B cell (primary cell): Measurements from ENCODE around the gene ITSN2. TPM values are rescaled to one million over a fixed set of nuclear protein-coding genes. Genes with fewer than 3 reads are reported as not detected.

Experiments
- ATAC-seq: fragments of 200-7000 bp; cut with Tn5 transposase; one replicate; pipeline ENCODE4 v1.10.0; 2021; ENCODE audit warnings: low read depth, mild to moderate bottlenecking, moderate number of reproducible peaks, moderate library complexity
- CTCF ChIA-PET: fragments of 350-600 bp; sonication (Branson Sonifier 250); formaldehyde crosslinking; loops from one replicate; lab custom pipeline; 2021; ENCODE audit warnings: antibody characterized with exemption, inconsistent platforms; lab: Charles Lee
- POLR2A ChIA-PET: fragments of 350-600 bp; sonication (Branson Sonifier 250); formaldehyde crosslinking; loops from one replicate; lab custom pipeline; 2021; ENCODE audit warnings: antibody characterized with exemption; lab: Charles Lee
- DNase-seq: peaks from one replicate; pipeline ENCODE4 v3.0.0; 2013
- H2AFZ ChIP-seq: 2 replicates; pipeline ENCODE4 v1.6.1; 2012; ENCODE audit warnings: mild to moderate bottlenecking, low read depth, low read length; ENCODE audit not compliant: insufficient read depth, poor library complexity, severe bottlenecking
- H3K27ac ChIP-seq, 2 donors: 1 replicate in 1 of 2; 2 replicates in 1 of 2; pipeline ENCODE4 v1.5.1; 2012 to 2013; ENCODE audit warnings: low read length in 2 of 2, mild to moderate bottlenecking in 2 of 2, moderate library complexity in 1 of 2
- H3K27me3 ChIP-seq, 4 experiments: fragments of 200-600 bp in 1 of 4; sonication (generic) in 1 of 4; replicated peaks in 1 of 4; 1 replicate in 2 of 4; 2 replicates in 2 of 4; pipeline versions ENCODE4 v1.6.1 to v1.7.0; 2013 to 2016; ENCODE audit warnings: low read length in 3 of 4, mild to moderate bottlenecking in 2 of 4, mixed read lengths in 1 of 4, moderate library complexity in 1 of 4; ENCODE audit not compliant: insufficient read depth in 4 of 4, control insufficient read depth in 3 of 4; ENCODE audit errors: control extremely low read depth in 1 of 4
- H3K36me3 ChIP-seq, 2 experiments: replicated peaks in 1 of 2; 1 replicate in 1 of 2; 2 replicates in 1 of 2; pipeline versions ENCODE4 v1.6.1 to v1.7.1; 2013; ENCODE audit warnings: low read length in 1 of 2; ENCODE audit not compliant: insufficient read depth in 2 of 2, control insufficient read depth in 1 of 2; ENCODE audit errors: control extremely low read depth in 1 of 2, extremely low read depth in 1 of 2
- H3K4me1 ChIP-seq, 2 donors: fragments of 200-600 bp in 1 of 2; sonication (generic) in 1 of 2; 1 replicate in 1 of 2; 2 replicates in 1 of 2; pipeline versions ENCODE4 v1.5.1 to v1.6.1; 2013 to 2017; ENCODE audit warnings: low read length in 2 of 2; ENCODE audit not compliant: control insufficient read depth in 2 of 2, insufficient read depth in 2 of 2
- H3K4me2 ChIP-seq: replicated peaks from 2 replicates; pipeline ENCODE3; 2012; ENCODE audit warnings: mild to moderate bottlenecking, low read depth, low read length; ENCODE audit not compliant: poor library complexity, severe bottlenecking
- H3K4me3 ChIP-seq, 5 experiments: fragments of 200-600 bp in 1 of 5; sonication (generic) in 1 of 5; 1 replicate in 3 of 5; 2 replicates in 2 of 5; pipeline versions ENCODE4 v1.5.1 to v1.7.0; 2011 to 2016; ENCODE audit warnings: low read length in 4 of 5, mild to moderate bottlenecking in 4 of 5, low read depth in 2 of 5, control low read depth in 1 of 5, moderate library complexity in 1 of 5; ENCODE audit not compliant: insufficient read depth in 1 of 5; ENCODE audit errors: control extremely low read depth in 1 of 5, extremely low read depth in 1 of 5
- H3K79me2 ChIP-seq: fragments of 200-600 bp; sonication (generic); one replicate; pipeline ENCODE4 v1.6.0; 2016; ENCODE audit warnings: low read length; ENCODE audit not compliant: control insufficient read depth, insufficient read depth
- H3K9ac ChIP-seq: fragments of 200-600 bp; sonication (generic); 2 replicates; pipeline ENCODE4 v1.6.1; 2017; ENCODE audit warnings: mild to moderate bottlenecking, low read length, moderate library complexity
- H3K9me3 ChIP-seq, 3 donors: one replicate each; pipeline versions ENCODE4 v1.6.1 to v1.7.1; 2013; ENCODE audit warnings: low read length in 2 of 3; ENCODE audit not compliant: control insufficient read depth in 2 of 3, insufficient read depth in 1 of 3; ENCODE audit errors: control extremely low read depth in 1 of 3
- H4K20me1 ChIP-seq: 2 replicates; pipeline ENCODE4 v1.6.0; 2012; ENCODE audit warnings: mild to moderate bottlenecking, low read length; ENCODE audit not compliant: insufficient read depth, control insufficient read depth, poor library complexity, severe bottlenecking
- H3K27ac Mint-ChIP-seq: one replicate; pipeline ENCODE4 v1.8.0; 2021; ENCODE audit warnings: mixed read lengths
- H3K27me3 Mint-ChIP-seq: one replicate; pipeline ENCODE4 v1.8.0; 2021; ENCODE audit warnings: mixed read lengths
- H3K4me1 Mint-ChIP-seq: one replicate; pipeline ENCODE4 v1.8.0; 2021; ENCODE audit warnings: mixed read lengths
- H3K4me3 Mint-ChIP-seq: one replicate; pipeline ENCODE4 v1.8.0; 2021; ENCODE audit warnings: mixed read lengths
- H3K9me3 Mint-ChIP-seq: one replicate; pipeline ENCODE4 v1.8.0; 2022; ENCODE audit warnings: mixed read lengths; ENCODE audit not compliant: insufficient read depth
- CTCF ChIP-seq: fragments of 200-600 bp; IDR thresholded peaks from one replicate; pipeline ENCODE4 v1.8.0; 2022; ENCODE audit warnings: antibody characterized with exemption, mild to moderate bottlenecking
- EZH2 ChIP-seq: IDR thresholded peaks from 2 replicates; pipeline ENCODE4 v1.6.1; 2012; ENCODE audit warnings: borderline replicate concordance, low read depth, mild to moderate bottlenecking, moderate library complexity, low read length; ENCODE audit not compliant: insufficient read depth, poor library complexity, severe bottlenecking
- WGBS: methylation state at CpG from one replicate; pipeline ENCODE4 v1.1.5; 2013; ENCODE audit warnings: missing lambda C conversion rate; ENCODE audit not compliant: insufficient coverage; 5-methylcytosine and 5-hydroxymethylcytosine counted together
- intact Hi-C: fragments of 100-400 bp; cut with micrococcal nuclease; formaldehyde crosslinking; loops from one replicate; pipeline ENCODE4 v1.10.0; 2022
- polyA plus RNA-seq: library from polyadenylated mRNA; depleted of rRNA; stranded (reverse); fragments of >200 nt; gene quantifications from 2 replicates; pipeline ENCODE4 v1.2.3, GENCODE V29; 2012
- total RNA-seq, 2 donors: library from RNA; stranded (reverse); fragments of 120-200 nt in 1 of 2; gene quantifications; 1 replicate in 1 of 2; 2 replicates in 1 of 2; pipeline versions ENCODE4 v1.2.3 to v1.2.4, GENCODE V29; 2013 to 2022

Gene ITSN2
- total and polyA plus RNA-seq, 2 donors (not counting 1 experiment from before 2014, with no cell fraction given), result 107 to 200 TPM

GRCh38 chr2:24353973-24354372 lies 6.4 kb downstream of the ITSN2 start:
- Mint-ChIP-seq H3K27ac (peak overlapping the region; percentile 83), H3K4me1 (peaks cover 83% of the 10 kb centered on the region), H3K4me3 (peak overlapping the region; percentile 71), H3K9me3 (peaks cover 3% of the 10 kb centered on the region), H3K27me3 (no peaks in the 10 kb centered on the region)
- ATAC-seq (no peak), DNase-seq (no peak)
- Histone ChIP-seq H3K9ac (peak overlapping the region; percentile 21), H3K4me2 (peak overlapping the region; percentile 58), H3K4me3 (peak overlapping the region in 1 of 5 experiments; percentile 36), H3K27ac (peak overlapping the region; percentile 44 to 74), H4K20me1 (peaks cover 28% of the 10 kb centered on the region), H2AFZ (no peak overlapping the region), H3K9me3 (no peaks in the 10 kb centered on the region), H3K79me2 (peaks cover 100% of the 10 kb centered on the region), H3K36me3 (no peaks in the 10 kb centered on the region), H3K4me1 (peaks cover 78 to 87% of the 10 kb centered on the region in 2 donors), H3K27me3 (no peaks in the 10 kb centered on the region)
- intact Hi-C loops, result loop anchor here (5.0 kb wide), 1 partner anchor 37 kb away; no protein-coding TSS in a partner anchor
- ChIA-PET POLR2A (no interaction called here), CTCF (interaction anchor here (0.6 to 1.4 kb wide), 3 partner anchors 9 to 31 kb away, joined by 3 to 4 read pairs (median 3); no protein-coding TSS in a partner anchor)
- no peak for TF ChIP-seq CTCF
- TF ChIP-seq EZH2, result no peak
- WGBS, result no CpG with 5 or more reads among the region's 1 CpG

DNA sequence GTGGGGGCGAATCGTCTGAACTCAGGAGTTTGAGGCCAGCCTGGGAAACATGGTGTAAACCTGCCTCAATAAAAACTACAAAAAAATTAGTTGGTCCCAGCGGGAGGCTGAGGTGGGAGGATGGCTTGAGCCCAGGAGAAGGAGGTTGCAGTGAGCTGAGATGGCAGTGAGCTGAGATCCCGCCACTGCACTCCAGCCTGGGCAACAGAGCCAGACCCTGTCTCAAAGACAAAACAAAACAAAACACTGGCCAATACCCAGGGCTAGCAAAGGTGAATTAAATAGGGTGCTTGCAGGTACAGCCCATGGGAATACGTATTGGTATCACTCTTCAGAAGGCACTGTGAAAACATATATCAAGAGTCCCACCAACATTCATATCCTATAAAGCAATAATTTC lies 7.0 kb downstream of the ITSN2 start:
- H3K27ac Mint-ChIP-seq, result peak overlapping the region; percentile 72

More for the DNA sequence above, 7.0 kb downstream of the ITSN2 start:
- H3K27ac ChIP-seq, result peak overlapping the region in 1 of 2 donors; percentile 74
- Mint-ChIP-seq H3K4me3 (peak overlapping the region; percentile 35), H3K9me3 (peaks cover 3% of the 10 kb centered on the region), H3K4me1 (peaks cover 83% of the 10 kb centered on the region), H3K27me3 (no peaks in the 10 kb centered on the region)
- peaks cover 100% of the 10 kb centered on the region for H3K79me2 ChIP-seq
- CTCF ChIA-PET, result no interaction called here
- DNase-seq (no peak), ATAC-seq (no peak)
- peak overlapping the region in 1 of 5 experiments; percentile 8 for H3K4me3 ChIP-seq
- POLR2A ChIA-PET, result no interaction called here
- H3K9ac ChIP-seq, result no peak overlapping the region
- H3K36me3 ChIP-seq, result no peaks in the 10 kb centered on the region
- H3K4me2 ChIP-seq, result peak overlapping the region; percentile 58
- TF ChIP-seq EZH2 (no peak), CTCF (no peak)
- H4K20me1 ChIP-seq, result peaks cover 28% of the 10 kb centered on the region
- H3K27me3 ChIP-seq, result no peaks in the 10 kb centered on the region
- WGBS, result no CpG with 5 or more reads among the region's 5 CpGs
- intact Hi-C loops, result loop anchor here (5.0 kb wide), 1 partner anchor 36 kb away; no protein-coding TSS in a partner anchor
- peaks cover 81 to 88% of the 10 kb centered on the region in 2 donors for H3K4me1 ChIP-seq
- no peaks in the 10 kb centered on the region for H3K9me3 ChIP-seq
- no peak overlapping the region for H2AFZ ChIP-seq
